HG02970 (cell line): Measurements from ENCODE around the gene IGSF21.
"Not testable (repeated sequence)": the region's sequence is repeated elsewhere in the genome, so short reads cannot be mapped to it uniquely, and the experiment has no call there.

ENCODE experiments used
- ATAC-seq: cut with Tn5 transposase; IDR thresholded peaks from one replicate; pipeline ENCODE4 v1.9.1; 2021; ENCODE audit warnings: mild to moderate bottlenecking, moderate library complexity, moderate number of reproducible peaks; ENCODE audit not compliant: unreplicated experiment, low FRiP score

The IGSF21 gene

DNA sequence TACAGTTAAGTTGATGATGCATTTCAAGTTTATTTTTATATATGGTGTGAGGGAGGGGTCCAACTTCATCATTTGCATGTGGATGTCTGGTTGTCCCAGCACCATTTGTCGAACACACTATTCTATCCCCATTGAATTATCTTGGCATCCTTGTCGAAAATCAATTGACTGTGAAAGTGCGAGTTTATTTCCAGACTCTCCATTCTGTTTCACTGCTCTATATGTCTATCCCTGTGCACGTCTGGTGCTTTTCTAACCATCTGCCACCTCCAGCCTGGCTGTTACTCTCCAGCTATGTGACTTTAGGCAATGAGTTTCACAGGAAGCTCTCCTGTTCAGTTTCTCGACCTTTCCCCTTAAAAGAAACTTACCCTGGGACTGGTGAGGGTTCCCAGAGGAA, 236.0 kb downstream of the IGSF21 start:
- no peak for ATAC-seq

DNA sequence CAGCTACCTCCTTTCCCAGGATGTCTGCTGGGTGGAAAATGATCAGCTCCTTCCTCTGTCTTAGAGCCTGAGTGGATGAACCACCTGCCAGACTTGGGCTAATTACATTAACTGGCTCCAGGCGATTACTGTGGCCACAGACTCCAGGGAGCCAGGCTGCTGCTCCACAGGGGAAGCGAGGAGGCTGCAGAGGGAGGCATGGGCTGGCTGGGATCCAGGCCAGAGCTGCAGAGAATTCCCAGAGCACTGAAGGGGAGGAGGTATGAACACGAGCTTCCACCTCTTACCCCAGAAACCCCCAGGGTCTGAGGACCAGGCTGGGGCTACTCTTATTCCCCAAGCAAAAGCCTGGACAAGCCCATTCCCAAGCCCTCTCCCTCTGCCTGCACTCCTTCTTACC, 237.2 kb downstream of the IGSF21 start:
- ATAC-seq: no peak

DNA sequence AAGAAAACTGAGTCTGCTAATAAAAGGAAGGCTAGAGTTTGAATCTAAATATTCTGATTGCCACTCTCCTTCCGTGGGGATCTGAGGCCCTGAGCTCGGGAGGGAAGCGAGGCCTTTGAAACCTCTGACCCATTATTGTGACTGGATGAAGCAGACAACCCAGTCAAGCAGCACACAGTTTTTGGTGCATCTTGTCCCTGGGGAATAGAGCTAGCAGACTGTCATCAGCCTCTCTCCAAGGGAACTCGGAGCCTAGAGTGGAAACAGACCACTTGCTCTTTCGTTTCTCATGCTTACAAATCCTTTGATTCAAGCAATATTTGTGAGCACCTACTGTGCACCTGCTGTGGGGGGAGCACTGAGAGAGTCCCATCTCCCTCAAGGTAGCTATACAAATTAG, 240.0 kb downstream of the IGSF21 start:
- no peak for ATAC-seq

DNA sequence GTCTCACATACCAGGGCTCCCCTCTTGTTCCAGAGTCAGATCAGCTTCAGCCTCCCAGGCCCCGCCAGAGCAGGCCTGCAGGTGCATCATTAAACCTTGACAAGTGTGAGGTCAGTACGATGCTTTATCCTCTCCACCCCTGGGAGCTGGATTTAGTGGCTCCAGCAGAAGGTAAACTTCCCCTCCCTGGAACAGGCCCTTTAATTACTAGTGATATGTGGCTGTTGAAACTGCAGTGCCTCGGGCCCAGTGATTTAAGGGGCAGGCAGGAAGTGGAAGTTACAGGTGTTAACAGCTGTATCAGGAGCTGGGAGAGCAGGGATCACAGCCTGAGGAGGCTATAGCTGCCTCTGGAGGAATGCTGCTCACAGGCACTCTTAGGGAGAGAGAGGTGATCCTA, 240.8 kb downstream of the IGSF21 start:
- no peak for ATAC-seq

DNA sequence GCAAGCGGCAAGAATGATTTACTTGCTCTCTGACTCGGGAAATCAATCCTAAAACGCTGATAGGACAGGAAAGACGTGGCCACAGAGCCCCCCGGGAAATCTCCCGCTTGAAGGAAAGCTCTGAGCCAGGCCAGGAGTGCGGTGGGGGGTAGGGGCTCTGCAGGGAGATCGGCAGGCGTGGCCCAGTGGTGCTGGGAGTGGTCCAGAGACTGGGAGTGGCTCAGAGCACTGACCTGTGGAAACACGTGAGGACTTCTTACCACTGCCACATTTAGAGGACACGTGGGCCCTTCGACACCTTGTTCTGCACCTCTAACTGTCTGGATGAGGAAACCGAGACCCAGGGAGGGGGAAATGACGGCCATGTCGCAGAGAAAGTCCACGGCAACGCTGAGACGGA, 243.1 kb downstream of the IGSF21 start:
- ATAC-seq: no peak

DNA sequence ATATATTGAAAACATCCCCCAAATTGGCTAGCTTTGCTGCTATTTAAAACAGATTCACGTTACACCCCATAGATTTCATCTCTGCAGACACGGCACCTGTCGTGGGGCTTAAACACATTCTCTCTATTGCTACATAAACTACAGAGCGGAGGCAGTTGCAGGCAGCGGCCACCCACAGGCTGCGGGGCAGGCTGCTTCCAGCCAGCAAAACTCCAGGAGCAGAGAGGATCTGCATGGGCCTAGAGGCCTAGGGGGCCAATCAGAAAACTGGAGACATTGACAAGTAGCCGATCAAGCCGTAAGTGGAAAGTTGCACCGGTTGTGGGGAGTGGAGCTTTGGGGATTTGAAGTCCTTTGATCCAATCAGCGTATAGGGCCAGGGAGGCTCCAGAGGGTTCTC, 244.1 kb downstream of the IGSF21 start:
- no peak for ATAC-seq

DNA sequence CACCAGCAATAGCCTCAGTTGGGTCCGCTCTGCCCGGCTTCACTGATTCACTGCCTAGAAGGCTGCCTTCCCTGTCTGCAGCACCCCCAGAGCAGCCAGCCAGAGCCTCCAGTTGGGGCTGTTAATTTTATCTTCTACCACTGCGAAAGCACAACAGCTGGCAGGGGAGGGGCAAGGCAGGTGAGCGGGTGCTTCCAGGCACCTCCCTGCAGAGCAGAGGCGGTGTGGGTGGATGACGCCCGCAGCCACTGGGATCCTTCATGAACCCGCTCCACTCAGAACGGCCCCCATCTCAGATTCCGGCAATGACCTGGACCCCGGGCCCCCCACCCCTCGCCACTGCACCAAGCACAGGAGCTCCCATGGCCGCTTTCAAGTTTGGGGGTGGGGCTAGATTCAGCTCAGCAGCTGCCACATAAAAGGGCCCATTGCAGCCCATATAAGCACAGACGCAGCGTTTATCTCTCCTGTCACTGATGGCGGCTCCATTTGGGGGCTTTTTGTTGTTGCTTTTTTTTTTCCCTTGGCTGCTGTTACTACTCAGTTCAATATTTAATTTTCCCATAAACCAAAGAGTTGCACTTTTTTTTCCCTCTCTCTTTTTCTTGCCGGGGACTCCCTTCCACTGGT, 245.2 kb downstream of the IGSF21 start:
- no peak for ATAC-seq

DNA sequence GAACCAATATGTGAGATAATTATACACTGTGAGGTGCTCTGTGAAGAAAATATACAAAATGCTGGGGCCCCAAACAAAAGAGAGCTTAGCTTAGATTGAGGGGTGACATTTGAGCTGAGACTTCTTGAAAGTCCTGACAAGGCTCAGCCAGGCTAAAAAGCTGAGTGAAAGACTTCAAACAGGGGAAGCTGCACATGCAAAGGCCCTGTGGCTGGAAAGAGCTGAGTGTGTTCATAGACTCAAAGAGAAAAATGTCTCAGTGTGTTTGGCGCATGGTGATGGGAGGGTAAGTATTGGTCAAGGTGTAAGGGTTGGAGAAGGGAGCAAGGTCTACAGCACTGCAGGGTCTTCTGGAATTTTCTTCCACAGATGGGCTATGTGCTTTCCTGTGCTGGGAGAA, 245.9 kb downstream of the IGSF21 start:
- ATAC-seq: no peak

DNA sequence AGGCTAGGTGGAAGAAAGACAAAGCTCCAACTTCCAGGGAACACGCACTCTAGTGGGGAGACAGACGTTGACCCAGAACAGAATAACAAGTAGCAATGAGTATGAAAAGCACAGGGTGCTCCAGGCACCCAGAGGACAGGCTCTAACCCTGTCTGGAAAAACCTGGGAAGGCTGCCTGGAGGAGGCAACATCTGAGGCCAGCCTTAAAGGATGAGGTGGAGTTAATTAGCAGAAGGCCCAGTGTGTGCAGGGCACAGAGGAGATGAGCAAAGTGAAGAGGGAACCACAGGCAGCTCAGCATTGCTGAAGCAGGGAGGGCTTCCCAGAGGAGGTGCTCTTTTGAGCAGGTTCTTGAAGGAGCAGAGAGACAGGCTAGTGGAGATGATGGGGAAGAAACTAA, 246.4 kb downstream of the IGSF21 start:
- no peak for ATAC-seq

DNA sequence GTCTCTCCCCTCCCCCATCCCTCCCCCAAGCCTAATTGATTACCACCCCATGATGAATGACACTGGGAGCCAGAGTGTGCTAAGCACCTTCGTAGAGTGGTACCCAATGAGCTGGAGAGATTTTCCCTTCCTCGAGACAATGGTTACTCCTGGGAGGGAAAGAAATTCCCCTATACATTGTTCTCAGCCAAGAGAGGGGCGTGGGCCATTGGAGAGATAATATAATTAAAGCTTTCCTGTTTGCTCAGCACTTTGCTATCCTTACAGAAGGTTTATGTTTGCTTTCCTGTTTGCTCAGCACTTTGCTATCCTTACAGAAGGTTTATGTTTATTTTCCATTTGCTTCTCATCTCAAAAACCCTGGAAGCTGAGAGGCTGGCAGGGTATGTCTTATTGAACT, 247.0 kb downstream of the IGSF21 start:
- no peak for ATAC-seq

DNA sequence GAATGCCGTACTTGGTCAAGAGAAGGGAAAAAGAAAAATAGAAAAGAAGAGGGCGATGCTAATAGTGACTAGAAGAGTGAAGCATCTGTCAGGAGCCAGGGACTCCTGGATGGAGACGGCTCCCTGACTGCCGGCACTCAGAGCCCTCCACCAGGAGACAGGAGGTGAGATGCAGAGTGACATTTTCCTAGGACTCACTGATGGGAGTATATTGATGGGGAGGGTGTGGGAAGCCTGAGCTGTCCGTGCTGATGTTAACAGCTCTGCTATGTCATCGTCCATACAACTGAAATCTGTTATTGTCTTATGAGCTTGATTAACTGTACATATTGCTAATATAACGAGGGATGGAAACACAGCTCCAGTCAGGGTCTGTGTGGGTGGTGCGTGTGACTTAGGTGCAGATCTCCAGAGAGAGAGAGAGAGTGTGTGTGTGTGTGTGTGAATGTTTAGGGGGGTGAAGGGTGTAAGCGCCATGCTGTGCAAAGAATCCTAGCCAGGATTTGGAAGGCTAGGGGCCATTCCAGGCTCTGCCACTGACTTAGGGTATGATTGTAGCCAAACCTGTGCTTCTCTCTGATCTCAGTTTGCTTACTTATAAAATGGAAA, 250.1 kb downstream of the IGSF21 start:
- ATAC-seq: no peak

DNA sequence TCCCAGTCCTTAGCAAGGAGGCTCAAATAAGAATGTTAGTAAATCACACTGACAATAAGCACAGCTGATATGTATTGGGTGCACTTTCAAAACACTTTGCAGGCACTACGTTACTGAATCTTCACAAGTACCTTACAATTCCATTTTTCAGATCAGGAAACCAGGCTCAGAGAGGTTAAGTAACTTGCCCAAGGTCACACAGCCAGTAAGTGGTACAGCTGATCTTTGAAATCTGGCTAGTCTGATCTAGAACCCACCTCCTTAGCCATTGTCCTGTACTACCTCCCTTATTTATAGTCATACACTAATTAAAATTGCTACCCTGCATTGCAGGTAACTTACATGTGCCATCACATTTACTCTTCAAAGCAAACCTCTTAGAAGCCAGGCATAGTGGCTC, 251.0 kb downstream of the IGSF21 start:
- no peak for ATAC-seq

DNA sequence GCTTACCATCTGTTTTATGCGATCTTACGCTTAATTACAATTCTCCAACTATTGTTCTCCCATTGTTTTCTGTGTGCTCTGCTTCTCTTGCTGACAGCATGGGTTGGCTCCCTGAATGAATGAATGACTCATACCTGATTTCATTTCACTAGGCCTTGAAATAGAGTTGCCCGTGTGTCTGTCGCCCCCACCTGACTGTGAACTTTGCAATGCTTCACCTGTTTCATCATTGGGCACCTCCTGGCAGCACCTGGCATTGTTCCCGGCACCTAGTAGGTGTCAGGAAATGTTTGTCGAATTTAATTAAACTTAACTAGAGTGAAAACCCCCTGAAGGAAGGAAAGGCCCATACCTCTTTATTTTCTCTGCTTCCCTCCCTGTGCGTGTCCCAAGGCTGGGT, 252.7 kb downstream of the IGSF21 start:
- no peak for ATAC-seq

DNA sequence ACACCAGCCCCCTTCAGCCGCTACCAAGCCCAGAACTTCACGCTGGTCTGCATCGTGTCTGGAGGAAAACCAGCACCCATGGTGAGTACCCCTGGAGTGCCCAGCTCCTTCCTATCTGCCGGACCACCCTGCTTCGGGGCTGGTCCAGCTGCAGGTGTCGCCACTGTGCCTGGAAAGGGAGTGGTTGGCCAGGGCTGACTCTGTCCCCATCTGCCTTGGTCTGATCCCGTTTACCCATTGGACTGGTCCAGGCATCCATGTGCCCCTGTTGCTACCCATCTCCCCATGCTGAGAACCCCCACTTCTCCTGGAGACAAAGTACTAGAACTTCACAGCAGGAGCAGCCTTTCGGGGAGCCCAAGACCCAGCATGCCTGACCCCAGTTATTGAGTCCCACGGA, 254.6 kb downstream of the IGSF21 start:
- ATAC-seq: no peak

DNA sequence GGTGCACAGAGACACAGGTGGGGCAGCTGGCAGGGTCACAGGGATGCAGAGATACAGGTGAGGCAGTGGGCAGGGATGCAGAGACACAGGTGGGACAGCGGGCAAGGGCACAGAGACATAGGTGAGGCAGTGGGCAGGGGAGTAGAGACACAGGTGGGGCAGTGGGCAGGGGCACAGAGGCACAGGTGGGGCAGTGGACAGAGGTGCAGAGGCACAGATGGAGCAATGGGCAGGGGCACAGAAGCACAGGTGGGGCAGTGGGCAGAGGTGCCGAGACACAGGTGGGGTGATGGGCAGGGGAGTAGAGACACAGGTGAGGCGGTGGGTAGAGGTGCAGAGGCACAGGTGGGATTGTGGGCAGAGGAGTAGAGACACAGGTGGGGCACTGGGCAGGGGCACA, 255.8 kb downstream of the IGSF21 start:
- no peak for ATAC-seq

DNA sequence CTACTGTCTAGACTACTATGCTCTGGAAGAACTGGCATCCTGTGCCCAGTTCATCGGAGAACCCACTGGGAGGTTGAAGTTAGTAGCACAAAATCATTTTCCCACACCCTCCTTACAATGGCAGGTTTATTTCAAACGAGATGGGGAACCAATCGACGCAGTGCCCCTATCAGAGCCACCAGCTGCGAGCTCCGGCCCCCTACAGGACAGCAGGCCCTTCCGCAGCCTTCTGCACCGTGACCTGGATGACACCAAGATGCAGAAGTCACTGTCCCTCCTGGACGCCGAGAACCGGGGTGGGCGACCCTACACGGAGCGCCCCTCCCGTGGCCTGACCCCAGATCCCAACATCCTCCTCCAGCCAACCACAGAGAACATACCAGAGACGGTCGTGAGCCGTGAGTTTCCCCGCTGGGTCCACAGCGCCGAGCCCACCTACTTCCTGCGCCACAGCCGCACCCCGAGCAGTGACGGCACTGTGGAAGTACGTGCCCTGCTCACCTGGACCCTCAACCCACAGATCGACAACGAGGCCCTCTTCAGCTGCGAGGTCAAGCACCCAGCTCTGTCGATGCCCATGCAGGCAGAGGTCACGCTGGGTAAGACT, 257.6 kb downstream of the IGSF21 start:
- no peak for ATAC-seq

DNA sequence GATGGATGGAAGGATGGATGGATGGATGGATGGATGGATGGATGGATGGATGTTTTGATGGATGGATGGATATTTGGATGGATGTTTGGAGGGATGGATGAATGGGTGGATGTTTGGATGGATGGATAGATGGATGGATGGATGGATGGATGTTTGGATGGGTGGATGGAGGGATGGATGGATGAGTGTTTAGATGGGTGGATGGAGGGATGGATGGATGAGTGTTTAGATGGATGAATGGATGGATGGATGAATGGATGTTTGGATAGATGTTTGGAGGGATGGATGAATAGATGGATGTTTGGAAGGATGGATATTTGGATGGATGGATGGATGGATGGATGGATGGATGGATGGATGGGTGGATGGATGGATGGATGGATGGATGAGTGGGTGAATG, 264.9 kb downstream of the IGSF21 start:
- not testable (repeated sequence) for ATAC-seq

DNA sequence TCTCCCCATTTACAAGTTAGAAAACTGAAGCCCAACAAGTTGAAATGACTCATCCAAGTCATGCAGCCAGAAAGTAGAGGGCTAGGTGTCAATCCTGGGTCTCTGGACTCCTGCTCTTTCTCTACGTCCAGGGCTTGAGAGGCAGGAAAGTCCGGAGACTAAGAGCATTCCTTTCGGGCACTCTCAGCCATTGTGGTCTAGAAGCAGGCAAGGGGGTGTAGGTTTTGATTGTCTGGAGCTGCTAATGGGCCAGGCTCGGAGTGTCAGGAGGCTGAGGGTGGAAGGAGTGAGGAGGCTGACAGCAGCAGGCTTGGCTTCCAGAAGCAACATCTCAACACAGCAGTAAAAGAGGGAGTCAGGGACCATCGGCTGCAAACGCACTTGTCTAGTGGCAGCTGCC, 265.6 kb downstream of the IGSF21 start:
- ATAC-seq: no peak

DNA sequence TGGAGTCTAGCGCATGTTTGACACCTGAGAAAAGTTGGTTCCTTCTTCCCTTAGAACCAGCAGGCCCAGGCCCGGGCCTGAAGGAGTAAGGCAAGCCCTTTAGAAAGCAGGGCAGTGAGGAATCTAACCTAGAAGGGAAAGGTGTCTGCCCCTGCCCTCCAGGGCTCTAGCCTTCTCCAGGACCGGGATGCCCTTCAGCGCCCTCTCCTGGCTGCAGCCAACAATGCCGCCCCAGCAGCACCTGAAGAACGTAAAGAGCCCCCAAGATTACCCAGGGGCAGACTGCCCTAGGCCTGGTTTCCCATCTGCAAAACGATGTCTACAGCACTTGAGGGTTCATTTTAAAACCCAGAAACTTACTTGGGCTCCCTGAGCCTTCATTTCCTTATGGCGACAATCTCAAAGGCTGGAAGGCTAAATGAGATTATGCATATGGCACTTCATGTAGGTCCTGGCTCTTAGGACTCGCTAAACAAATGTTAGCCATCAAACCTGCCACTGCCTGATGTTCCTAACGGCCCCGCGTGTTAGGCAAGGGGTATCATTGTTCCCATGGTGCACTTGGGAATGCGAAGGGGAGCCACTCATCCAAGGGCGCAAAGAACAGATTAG, 266.4 kb downstream of the IGSF21 start:
- ATAC-seq: no peak

DNA sequence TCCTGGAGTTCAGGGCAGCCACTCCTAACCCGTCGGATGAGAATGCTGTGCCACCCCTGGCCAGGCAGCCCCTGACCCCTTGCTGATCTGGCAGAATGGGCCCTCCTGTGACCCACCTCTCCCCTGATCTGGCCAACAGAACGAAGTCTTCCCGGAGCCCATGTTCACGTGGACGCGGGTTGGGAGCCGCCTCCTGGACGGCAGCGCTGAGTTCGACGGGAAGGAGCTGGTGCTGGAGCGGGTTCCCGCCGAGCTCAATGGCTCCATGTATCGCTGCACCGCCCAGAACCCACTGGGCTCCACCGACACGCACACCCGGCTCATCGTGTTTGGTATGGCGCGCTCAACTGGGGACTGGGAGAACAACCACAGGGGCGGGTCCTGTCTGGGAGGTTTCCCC, 269.1 kb downstream of the IGSF21 start:
- no peak for ATAC-seq

DNA sequence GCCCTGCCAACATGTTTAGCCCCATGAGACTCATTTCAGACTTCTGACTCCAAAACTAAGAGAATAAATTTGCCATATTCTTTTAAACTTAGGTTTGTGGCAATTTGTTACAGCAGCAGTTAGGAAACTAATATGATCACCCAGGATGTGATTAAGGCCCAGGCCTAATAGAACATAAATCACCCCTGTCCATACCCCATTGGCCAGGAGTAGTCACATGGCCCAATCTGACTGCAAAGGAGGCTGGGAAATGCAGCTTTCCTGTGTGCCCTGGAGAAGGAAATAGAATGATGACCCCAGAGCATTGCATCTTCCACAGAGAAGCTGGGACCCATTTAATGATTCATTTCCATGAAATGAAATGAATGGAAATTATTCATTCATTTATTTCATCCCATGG, 272.7 kb downstream of the IGSF21 start:
- no peak for ATAC-seq

DNA sequence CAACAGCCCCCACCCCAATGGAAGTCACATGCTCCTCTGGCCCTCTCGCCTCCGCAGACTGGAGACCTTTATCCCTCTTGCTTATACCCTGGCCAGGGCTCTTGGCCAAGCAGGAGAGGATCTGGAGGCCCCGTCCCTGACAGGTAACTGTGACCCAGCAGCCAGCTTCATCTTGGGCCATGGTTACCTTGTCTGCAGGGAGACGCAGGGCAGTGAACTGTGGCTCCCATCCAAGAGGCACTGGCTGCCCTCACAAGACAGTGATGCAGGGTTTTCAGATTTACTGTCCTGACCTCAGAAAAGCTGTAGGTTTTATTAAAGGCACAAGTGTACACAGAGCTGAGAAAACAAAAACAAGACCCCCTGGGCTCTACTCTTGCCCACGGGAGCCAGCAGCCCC, 276.5 kb downstream of the IGSF21 start:
- ATAC-seq: no peak
